Thyroid gland (tissue), 4 donors: ENCODE data around the gene EMILIN1.

Source experiments
- CTCF ChIP-seq, 6 experiments: fragments of 200-600 bp in 3 of 6; fragments of 450-650 bp in 3 of 6; sonication (generic) in 3 of 6; IDR thresholded peaks; one replicate each; pipeline ENCODE4 v1.5.1; 2016 to 2019; ENCODE audit warnings: antibody characterized with exemption in 6 of 6, mild to moderate bottlenecking in 2 of 6, inconsistent platforms in 1 of 6, moderate library complexity in 1 of 6
- POLR2A ChIP-seq, 2 donors: fragments of 450-650 bp; IDR thresholded peaks; one replicate each; pipeline ENCODE4 v1.6.1; 2017; ENCODE audit warnings: antibody characterized with exemption in 2 of 2, mild to moderate bottlenecking in 2 of 2, moderate library complexity in 1 of 2

GRCh38 chr2:27079233-27080139 is 1.1 kb downstream of the EMILIN1 start:
- TF ChIP-seq CTCF (IDR thresholded peaks at IDR 0.05) (no peak), POLR2A (IDR thresholded peaks at IDR 0.05) (no peak)
